Left ventricle myocardium inferior (tissue), 1 donor: ENCODE results near the gene NRXN3. TPM values are rescaled to one million over a fixed set of nuclear protein-coding genes. Genes with fewer than 3 reads are reported as not detected.

Experiments
- DNase-seq: peaks from one replicate; pipeline ENCODE4 v3.0.0-alpha.2; 2020
- H3K27ac ChIP-seq: fragments of 200-600 bp; replicated peaks from 2 replicates; pipeline ENCODE4 v1.8.0; 2021
- H3K27me3 ChIP-seq: fragments of 200-600 bp; 2 replicates; pipeline ENCODE4 v1.8.0; 2021; ENCODE audit warnings: low read depth
- H3K36me3 ChIP-seq: fragments of 200-600 bp; 2 replicates; pipeline ENCODE4 v1.8.0; 2021
- H3K4me1 ChIP-seq: fragments of 200-600 bp; 2 replicates; pipeline ENCODE4 v1.8.0; 2021
- H3K4me3 ChIP-seq: fragments of 200-600 bp; 2 replicates; pipeline ENCODE4 v1.8.0; 2021; ENCODE audit warnings: mild to moderate bottlenecking, moderate library complexity
- H3K9me3 ChIP-seq: fragments of 200-600 bp; replicated peaks from 2 replicates; pipeline ENCODE4 v1.8.0; 2021
- CTCF ChIP-seq: fragments of 200-600 bp; IDR thresholded peaks from 2 replicates; pipeline ENCODE4 v1.8.0; 2021; ENCODE audit warnings: antibody characterized with exemption, mild to moderate bottlenecking, borderline replicate concordance
- intact Hi-C: fragments of 100-400 bp; cut with micrococcal nuclease; formaldehyde crosslinking; loops from one replicate; pipeline ENCODE4 v1.11.0; 2022
- total RNA-seq: library from RNA; stranded (reverse); fragmentation: NEBNext Ultra II Directional; extraction: Animal tissue kit (Norgen Biotek cat#: 25700); gene quantifications from one replicate; pipeline ENCODE4 v1.2.1, GENCODE V29; 2021
- donor health status: DM: no; HTN: yes; CAD: no; lungs with severe emphysema.

NRXN3 gene
- total RNA-seq, 1 donor from 2014 or later = 1.2 TPM

- Histone ChIP-seq H3K27ac (no peak overlapping the region), H3K27me3 (no peaks in the 10 kb centered on the region), H3K4me3 (no peak overlapping the region), H3K4me1 (no peaks in the 10 kb centered on the region), H3K9me3 (no peaks in the 10 kb centered on the region), H3K36me3 (no peaks in the 10 kb centered on the region)
- DNase-seq = no peak
- TF ChIP-seq CTCF = no peak
- intact Hi-C loops = no loop called here
Observed at GRCh38 chr14:79820866-79821535, 1650.8 kb downstream of the NRXN3 start.

GRCh38 chr14:79822034-79822433 lies 1651.9 kb downstream of the NRXN3 start:
- no peak for DNase-seq
- H3K4me1 ChIP-seq = no peaks in the 10 kb centered on the region
- H3K27me3 ChIP-seq = no peaks in the 10 kb centered on the region
- intact Hi-C loops = no loop called here
- H3K4me3 ChIP-seq = no peak overlapping the region
- H3K9me3 ChIP-seq = no peaks in the 10 kb centered on the region
- no peaks in the 10 kb centered on the region for H3K36me3 ChIP-seq
- no peak for TF ChIP-seq CTCF
- no peak overlapping the region for H3K27ac ChIP-seq

GRCh38 chr14:79825046-79825521 lies 1654.9 kb downstream of the NRXN3 start:
- no peak for TF ChIP-seq CTCF
- no peaks in the 10 kb centered on the region for H3K36me3 ChIP-seq
- no peak for DNase-seq
- H3K27ac ChIP-seq = peak overlapping the region; percentile 48
- H3K9me3 ChIP-seq = no peaks in the 10 kb centered on the region
- intact Hi-C loops = no loop called here
- H3K4me1 ChIP-seq = no peaks in the 10 kb centered on the region
- no peaks in the 10 kb centered on the region for H3K27me3 ChIP-seq
- no peak overlapping the region for H3K4me3 ChIP-seq

- Histone ChIP-seq H3K36me3 (no peaks in the 10 kb centered on the region), H3K9me3 (no peaks in the 10 kb centered on the region), H3K27ac (no peak overlapping the region), H3K4me3 (no peak overlapping the region), H3K27me3 (no peaks in the 10 kb centered on the region), H3K4me1 (peaks cover 3% of the 10 kb centered on the region)
- no peak for TF ChIP-seq CTCF
- intact Hi-C loops = no loop called here
- no peak for DNase-seq
Observed at GRCh38 chr14:79826362-79826761, 1656.2 kb downstream of the NRXN3 start.

GRCh38 chr14:79829405-79830166 lies 1659.4 kb downstream of the NRXN3 start:
- TF ChIP-seq CTCF = no peak
- H3K36me3 ChIP-seq = no peaks in the 10 kb centered on the region
- H3K9me3 ChIP-seq = no peaks in the 10 kb centered on the region
- peaks cover 7% of the 10 kb centered on the region for H3K4me1 ChIP-seq
- no peaks in the 10 kb centered on the region for H3K27me3 ChIP-seq
- no peak for DNase-seq
- intact Hi-C loops = no loop called here
- no peak overlapping the region for H3K27ac ChIP-seq
- H3K4me3 ChIP-seq = no peak overlapping the region
